Psoas muscle (tissue), 8 donors: ENCODE results near the gene SNX10. TPM values are rescaled to one million over a fixed set of nuclear protein-coding genes. Genes with fewer than 3 reads are reported as not detected.

Experiments used
- ATAC-seq, 4 donors: fragments of 200-7000 bp; cut with Tn5 transposase; one replicate each; pipeline ENCODE4 v1.9.1; 2020; ENCODE audit warnings: moderate library complexity in 3 of 4, mild to moderate bottlenecking in 2 of 4
- DNase-seq, 2 donors: peaks; one replicate each; pipeline ENCODE4 v3.0.0-alpha.2; 2020
- H3K27ac ChIP-seq: fragments of 200-600 bp; one replicate; pipeline ENCODE4 v1.8.0; 2022
- H3K27me3 ChIP-seq, 3 donors: fragments of 200-600 bp in 1 of 3; one replicate each; pipeline versions ENCODE4 v1.6.1 to v1.8.0; 2013 to 2022; ENCODE audit warnings: low read length in 2 of 3, mild to moderate bottlenecking in 2 of 3, moderate library complexity in 1 of 3; ENCODE audit not compliant: insufficient read depth in 3 of 3
- H3K36me3 ChIP-seq, 2 donors: fragments of 200-600 bp in 1 of 2; one replicate each; pipeline versions ENCODE4 v1.6.1 to v1.8.0; 2013 to 2022; ENCODE audit warnings: low read depth in 1 of 2, mild to moderate bottlenecking in 1 of 2, moderate library complexity in 1 of 2; ENCODE audit not compliant: insufficient read depth in 1 of 2
- H3K4me1 ChIP-seq: fragments of 200-600 bp; one replicate; pipeline ENCODE4 v1.8.0; 2022
- H3K4me3 ChIP-seq: fragments of 200-600 bp; one replicate; pipeline ENCODE4 v1.8.0; 2022; ENCODE audit warnings: mild to moderate bottlenecking
- H3K9me3 ChIP-seq: fragments of 200-600 bp; one replicate; pipeline ENCODE4 v1.8.0; 2022
- WGBS, 3 donors: extraction: QIAGEN DNeasy Blood & Tissue Kit; methylation state at CpG; one replicate each; pipeline versions ENCODE4 v1.1.6 to v1.1.7; 2013; 5-methylcytosine and 5-hydroxymethylcytosine counted together
- intact Hi-C, 2 donors: fragments of 100-400 bp; cut with DNase I; formaldehyde crosslinking; loops; one replicate each; pipeline versions ENCODE4 v1.11.0 to v1.14.2; 2022
- polyA plus RNA-seq, 3 donors: library from polyadenylated mRNA; stranded (reverse); fragments of 200-250 nt; gene quantifications; one replicate each; pipeline ENCODE4 v1.2.3, GENCODE V29; 2013
- total RNA-seq, 4 donors: library from RNA; stranded (reverse); fragmentation: NEBNext Ultra II Directional in 2 of 4; extraction: Animal tissue kit (Norgen Biotek cat#: 25700) in 2 of 4; gene quantifications; one replicate each; pipeline versions ENCODE4 v1.2.1 to v1.2.4, GENCODE V29; 2021 to 2023
- TF ChIP-seq, protein P1 (sequence below): fragments of 200-600 bp; IDR thresholded peaks from one replicate; pipeline ENCODE4 v1.8.0; 2022; ENCODE audit warnings: antibody characterized with exemption
- donor health status: healthy with polysubstance abuse.
- donor health status: DM: no; HTN: no; CAD: no; lungs with moderate emphysema.
- donor health status: Bipolar disorder and iron deficiency.
- donor health status: healthy.
- donor health status: DM: yes; HTN: yes; CAD: no.
- donor health status: DM: no; HTN: no; CAD: no.
- donor health status: DM: no; HTN: no; CAD: no.
- donor health status: DM: yes; HTN: yes; CAD: no.

The SNX10 gene
- total and polyA plus RNA-seq, 7 donors: 0.25 to 1.4 (median 0.97) TPM

DNA sequence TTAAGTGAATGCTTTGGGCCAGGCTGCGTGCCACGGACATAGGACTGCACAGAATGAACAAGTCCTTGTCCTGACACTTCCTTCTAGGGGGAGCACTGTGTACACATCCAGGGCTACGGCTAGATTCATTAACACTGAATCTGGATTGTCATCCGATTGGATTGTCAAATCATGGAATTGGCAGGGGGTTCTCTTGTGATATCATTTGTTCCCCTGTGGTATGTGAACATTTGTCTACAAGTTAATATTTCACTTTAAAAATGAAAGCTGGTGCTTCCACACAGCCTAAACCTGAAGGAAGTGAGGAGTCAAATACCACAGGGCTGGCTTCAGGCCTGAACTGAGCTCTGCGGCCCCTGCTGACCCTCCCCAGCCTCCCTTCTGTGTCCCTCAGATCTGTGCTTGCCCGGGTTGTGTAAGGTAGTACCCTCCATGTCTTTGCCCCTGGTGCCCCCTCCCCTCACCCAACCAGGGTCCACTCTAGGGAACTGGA, 75.6 kb downstream of the SNX10 start:
- no peak overlapping the region for H3K4me3 ChIP-seq
- H3K27me3 ChIP-seq: peaks cover 0 to 24% (median 6%) of the 10 kb centered on the region in 3 donors
- no peak overlapping the region for H3K27ac ChIP-seq
- H3K36me3 ChIP-seq: no peaks in the 10 kb centered on the region
- no peaks in the 10 kb centered on the region for H3K4me1 ChIP-seq
- DNase-seq (no peak), ATAC-seq (no peak)
- TF ChIP-seq, protein P1, sequence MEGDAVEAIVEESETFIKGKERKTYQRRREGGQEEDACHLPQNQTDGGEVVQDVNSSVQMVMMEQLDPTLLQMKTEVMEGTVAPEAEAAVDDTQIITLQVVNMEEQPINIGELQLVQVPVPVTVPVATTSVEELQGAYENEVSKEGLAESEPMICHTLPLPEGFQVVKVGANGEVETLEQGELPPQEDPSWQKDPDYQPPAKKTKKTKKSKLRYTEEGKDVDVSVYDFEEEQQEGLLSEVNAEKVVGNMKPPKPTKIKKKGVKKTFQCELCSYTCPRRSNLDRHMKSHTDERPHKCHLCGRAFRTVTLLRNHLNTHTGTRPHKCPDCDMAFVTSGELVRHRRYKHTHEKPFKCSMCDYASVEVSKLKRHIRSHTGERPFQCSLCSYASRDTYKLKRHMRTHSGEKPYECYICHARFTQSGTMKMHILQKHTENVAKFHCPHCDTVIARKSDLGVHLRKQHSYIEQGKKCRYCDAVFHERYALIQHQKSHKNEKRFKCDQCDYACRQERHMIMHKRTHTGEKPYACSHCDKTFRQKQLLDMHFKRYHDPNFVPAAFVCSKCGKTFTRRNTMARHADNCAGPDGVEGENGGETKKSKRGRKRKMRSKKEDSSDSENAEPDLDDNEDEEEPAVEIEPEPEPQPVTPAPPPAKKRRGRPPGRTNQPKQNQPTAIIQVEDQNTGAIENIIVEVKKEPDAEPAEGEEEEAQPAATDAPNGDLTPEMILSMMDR: no peak
- intact Hi-C loops: loop anchor here (2.0 to 10.0 kb wide), 5 partner anchors 165 to 1112 kb away; partner anchors contain the start of genes CBX3 (in 1 of the 2) and HNRNPA2B1 (in 1 of the 2)
- no peaks in the 10 kb centered on the region for H3K9me3 ChIP-seq
- 89 to 92% (median 90%) methylated on average over 6 of the region's 6 CpGs for WGBS, 3 donors

DNA sequence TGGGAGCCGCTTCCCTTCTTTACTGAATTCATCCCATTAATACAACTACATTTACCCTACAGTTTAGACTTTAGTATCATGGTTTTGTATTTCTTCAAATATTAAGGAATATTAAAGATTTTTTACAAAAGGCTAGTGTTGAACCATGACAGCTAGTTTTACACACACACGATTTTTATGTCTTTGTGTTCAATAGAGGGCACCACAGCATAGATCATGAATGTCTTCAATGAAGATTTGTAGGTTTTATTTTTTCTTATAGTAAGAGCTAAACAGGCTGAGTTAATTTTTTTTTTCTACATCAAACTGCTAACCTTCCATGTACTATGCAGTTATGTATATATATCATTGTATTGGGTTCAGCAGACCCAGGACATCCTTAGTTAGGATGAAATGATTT, 76.9 kb downstream of the SNX10 start:
- Histone ChIP-seq H3K9me3 (no peaks in the 10 kb centered on the region), H3K27me3 (peaks cover 2 to 37% (median 6%) of the 10 kb centered on the region in 3 donors), H3K4me1 (no peaks in the 10 kb centered on the region), H3K36me3 (no peaks in the 10 kb centered on the region), H3K27ac (no peak overlapping the region), H3K4me3 (no peak overlapping the region)
- TF ChIP-seq, protein P1: no peak
- intact Hi-C loops: loop anchor here (2.0 to 10.0 kb wide), 5 partner anchors 166 to 1114 kb away; partner anchors contain the start of genes CBX3 (in 1 of the 2) and HNRNPA2B1 (in 1 of the 2)
- ATAC-seq (no peak), DNase-seq (no peak)
- WGBS, 3 donors: 71 to 82% (median 75%) methylated on average over 2 of the region's 2 CpGs

DNA sequence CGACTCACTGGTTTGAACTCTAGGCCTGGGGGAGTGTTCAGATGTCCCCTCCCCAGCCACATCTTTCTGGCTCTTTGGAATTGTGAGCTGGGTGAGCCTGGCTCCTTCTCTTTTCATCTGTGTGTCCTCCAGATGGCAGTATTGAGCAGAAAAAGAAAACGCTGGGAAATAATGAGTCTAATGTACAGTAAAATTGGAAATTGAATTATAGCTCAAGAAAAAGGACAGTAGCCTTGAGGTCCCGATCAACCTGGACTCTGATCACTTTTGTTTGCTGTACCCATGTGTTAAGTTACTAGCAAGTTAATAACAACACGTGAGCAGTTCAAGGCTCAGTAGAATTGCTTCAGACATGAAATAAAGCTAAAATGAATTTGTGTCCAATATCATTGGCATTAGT, 77.9 kb downstream of the SNX10 start:
- Histone ChIP-seq H3K9me3 (no peaks in the 10 kb centered on the region), H3K4me1 (no peaks in the 10 kb centered on the region), H3K36me3 (no peaks in the 10 kb centered on the region), H3K4me3 (no peak overlapping the region), H3K27me3 (peaks cover 2 to 48% (median 6%) of the 10 kb centered on the region in 3 donors), H3K27ac (no peak overlapping the region)
- ATAC-seq (peak; percentile 37 to 86 (median 72)), DNase-seq (no peak)
- intact Hi-C loops: loop anchor here (2.0 to 10.0 kb wide), 5 partner anchors 167 to 1115 kb away; partner anchors contain the start of genes CBX3 (in 1 of the 2) and HNRNPA2B1 (in 1 of the 2)
- TF ChIP-seq, protein P1: peak; percentile 84
- WGBS, 3 donors: 6 to 14% (median 11%) methylated on average over 4 of the region's 4 CpGs

DNA sequence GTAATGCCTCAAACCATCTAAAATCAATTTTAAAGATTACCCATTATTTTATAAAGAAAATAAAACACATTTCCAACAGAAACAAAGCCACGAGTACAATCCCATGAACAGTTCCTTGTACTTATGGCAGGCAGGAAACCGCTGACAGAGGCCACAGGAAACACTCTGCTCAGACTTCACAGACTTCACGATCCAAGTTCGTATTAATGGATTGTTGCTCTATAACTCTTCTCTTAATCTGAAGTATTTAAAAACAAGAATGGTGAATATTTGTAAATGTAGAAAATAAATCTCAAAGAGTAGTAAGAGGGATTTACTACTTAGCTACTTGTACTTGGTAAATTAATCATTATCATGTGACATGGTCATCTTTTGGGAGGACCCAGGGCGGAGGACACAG, 78.3 kb downstream of the SNX10 start:
- Histone ChIP-seq H3K4me1 (no peaks in the 10 kb centered on the region), H3K27me3 (peaks cover 2 to 52% (median 6%) of the 10 kb centered on the region in 3 donors), H3K9me3 (no peaks in the 10 kb centered on the region), H3K36me3 (no peaks in the 10 kb centered on the region), H3K4me3 (no peak overlapping the region), H3K27ac (no peak overlapping the region)
- intact Hi-C loops: loop anchor here (5.0 to 10.0 kb wide), 2 partner anchors 292 to 485 kb away; no protein-coding TSS in a partner anchor
- DNase-seq (no peak), ATAC-seq (peak in 2 of 4 donors; percentile 31)
- WGBS, 3 donors: 69 to 72% (median 71%) methylated on average over 5 of the region's 5 CpGs
- TF ChIP-seq, protein P1: no peak
